WTC11 (cell line): ENCODE results near the gene PTH1R. TPM values are rescaled to one million over a fixed set of nuclear protein-coding genes. Genes with fewer than 3 reads are reported as not detected.

ENCODE experiments used
- ATAC-seq: fragments of 200-7000 bp; cut with Tn5 transposase; 2 replicates; pipeline ENCODE4 v1.10.0; 2021; ENCODE audit warnings: mild to moderate bottlenecking, moderate library complexity
- CTCF ChIA-PET: fragments of 300-600 bp; sonication (Branson Sonifier 250); formaldehyde crosslinking; loops from one replicate; lab custom pipeline; 2021; ENCODE audit warnings: antibody characterized with exemption; lab: Charles Lee
- POLR2A ChIA-PET: fragments of 350-600 bp; sonication (Branson Sonifier 250); formaldehyde crosslinking; loops from one replicate; lab custom pipeline; 2021; ENCODE audit warnings: antibody characterized with exemption; lab: Charles Lee
- DNase-seq: peaks from one replicate; pipeline ENCODE4 v3.0.0; 2021; ENCODE audit warnings: low spot score
- H3K27ac Mint-ChIP-seq: 2 replicates; pipeline ENCODE4 v1.8.0; 2021; ENCODE audit warnings: mixed read lengths
- H3K27me3 Mint-ChIP-seq: 2 replicates; pipeline ENCODE4 v1.8.0; 2021; ENCODE audit warnings: low read depth, mild to moderate bottlenecking, moderate library complexity, mixed read lengths
- H3K36me3 Mint-ChIP-seq: 2 replicates; pipeline ENCODE4 v1.8.0; 2021; ENCODE audit warnings: mixed read lengths
- H3K4me1 Mint-ChIP-seq: 2 replicates; pipeline ENCODE4 v1.8.0; 2022; ENCODE audit warnings: mixed read lengths
- H3K4me3 Mint-ChIP-seq: 2 replicates; pipeline ENCODE4 v1.8.0; 2021; ENCODE audit warnings: mild to moderate bottlenecking, moderate library complexity, mixed read lengths
- H3K9me3 Mint-ChIP-seq: 2 replicates; pipeline ENCODE4 v1.8.0; 2021; ENCODE audit warnings: mixed read lengths
- AFF4 ChIP-seq: sonication (generic); formaldehyde crosslinking; IDR thresholded peaks from 2 replicates; pipeline ENCODE4 v1.8.1; 2023; ENCODE audit warnings: mild to moderate bottlenecking, missing genetic modification reagents, borderline replicate concordance
- E2F4 ChIP-seq: sonication (generic); formaldehyde crosslinking; IDR thresholded peaks from 2 replicates; pipeline ENCODE4 v1.8.1; 2022; ENCODE audit warnings: low read depth, mild to moderate bottlenecking, moderate library complexity, missing genetic modification reagents, borderline replicate concordance
- ERG ChIP-seq: fragments of 250-450 bp; sonication (Bioruptor Pico); IDR thresholded peaks from 2 replicates; pipeline ENCODE4 v1.8.0; 2021; ENCODE audit warnings: mild to moderate bottlenecking
- FOXK1 ChIP-seq: sonication (generic); formaldehyde crosslinking; IDR thresholded peaks from 2 replicates; pipeline ENCODE4 v1.8.0; 2022; ENCODE audit warnings: mild to moderate bottlenecking, moderate library complexity, missing genetic modification reagents
- KAT7 ChIP-seq: sonication (generic); formaldehyde crosslinking; IDR thresholded peaks from 2 replicates; pipeline ENCODE4 v1.8.1; 2023; ENCODE audit warnings: missing genetic modification reagents, mild to moderate bottlenecking, borderline replicate concordance
- SMAD3 ChIP-seq: sonication (generic); formaldehyde crosslinking; IDR thresholded peaks from 2 replicates; pipeline ENCODE4 v1.8.0; 2022; ENCODE audit warnings: missing genetic modification reagents, mild to moderate bottlenecking, borderline replicate concordance
- ZMAT4 ChIP-seq: fragments of 250-450 bp; sonication (Bioruptor Pico); IDR thresholded peaks from 2 replicates; pipeline ENCODE4 v1.9.0; 2021; ENCODE audit warnings: mild to moderate bottlenecking
- ZNF138 ChIP-seq: sonication (generic); formaldehyde crosslinking; conservative IDR thresholded peaks from 2 replicates; pipeline ENCODE4 v1.8.1; 2022; ENCODE audit warnings: mild to moderate bottlenecking, moderate library complexity, missing genetic modification reagents
- ZNF232 ChIP-seq: sonication (generic); formaldehyde crosslinking; IDR thresholded peaks from 2 replicates; pipeline ENCODE4 v1.8.0; 2022; ENCODE audit warnings: mild to moderate bottlenecking, missing genetic modification reagents
- ZNF263 ChIP-seq: sonication (generic); formaldehyde crosslinking; IDR thresholded peaks from 2 replicates; pipeline ENCODE4 v1.8.1; 2022; ENCODE audit warnings: low read depth, mild to moderate bottlenecking, moderate library complexity, missing genetic modification reagents
- ZNF416 ChIP-seq: fragments of 250-450 bp; sonication (Bioruptor Pico); IDR thresholded peaks from 2 replicates; pipeline ENCODE4 v1.9.0; 2021; ENCODE audit warnings: mild to moderate bottlenecking, inconsistent platforms
- ZNF532 ChIP-seq: fragments of 250-450 bp; sonication (Bioruptor Pico); IDR thresholded peaks from 2 replicates; pipeline ENCODE4 v1.9.0; 2021; ENCODE audit warnings: mild to moderate bottlenecking, borderline replicate concordance
- total RNA-seq: library from RNA; stranded (reverse); gene quantifications from 3 replicates; pipeline ENCODE4 v1.2.3, GENCODE V29; 2021
- TF ChIP-seq, protein P1 (sequence below): sonication (generic); formaldehyde crosslinking; IDR thresholded peaks from 2 replicates; pipeline ENCODE4 v1.8.0; 2022; ENCODE audit warnings: mild to moderate bottlenecking, missing genetic modification reagents
- TF ChIP-seq, protein P2 (sequence below): sonication (generic); formaldehyde crosslinking; IDR thresholded peaks from 2 replicates; pipeline ENCODE4 v1.8.0; 2022; ENCODE audit warnings: missing genetic modification reagents

PTH1R gene
- total RNA-seq, 1 experiment from 2014 or later = 12.0 TPM

DNA sequence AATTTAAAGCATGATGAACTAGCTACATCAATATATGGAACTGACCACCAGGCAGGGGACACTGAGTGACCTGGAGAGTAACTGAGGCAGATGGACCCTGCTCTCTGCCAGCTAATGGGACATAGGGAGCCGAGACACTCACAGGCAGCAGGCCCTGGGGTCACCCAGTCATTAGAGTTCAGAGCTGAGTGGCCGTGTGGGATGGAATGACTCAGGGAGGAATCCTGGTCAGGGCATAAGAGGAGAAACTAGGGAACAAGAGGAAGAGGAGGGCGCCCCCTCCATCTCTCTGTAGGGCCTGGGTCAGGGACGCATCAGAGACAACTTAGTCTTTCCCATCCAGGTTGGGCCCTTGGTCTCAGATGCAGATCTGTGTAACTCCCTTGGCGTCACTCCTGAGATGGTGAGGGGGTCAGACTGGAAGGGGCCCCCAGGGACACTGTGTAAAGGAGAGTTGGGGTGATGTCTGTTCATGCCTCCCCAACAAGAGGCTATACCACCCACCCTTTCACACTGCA is 59.3 kb downstream of the PTH1R start:
- ATAC-seq = no peak
- no peaks in the 10 kb centered on the region for H3K9me3 Mint-ChIP-seq
- POLR2A ChIA-PET = no interaction called here
- CTCF ChIA-PET = interaction anchor here (1.8 to 4.1 kb wide), 4 partner anchors 10 to 62 kb away, joined by 5 to 39 read pairs (median 15); no protein-coding TSS in a partner anchor
- H3K27me3 Mint-ChIP-seq = no peaks in the 10 kb centered on the region
- TF ChIP-seq, protein P1, sequence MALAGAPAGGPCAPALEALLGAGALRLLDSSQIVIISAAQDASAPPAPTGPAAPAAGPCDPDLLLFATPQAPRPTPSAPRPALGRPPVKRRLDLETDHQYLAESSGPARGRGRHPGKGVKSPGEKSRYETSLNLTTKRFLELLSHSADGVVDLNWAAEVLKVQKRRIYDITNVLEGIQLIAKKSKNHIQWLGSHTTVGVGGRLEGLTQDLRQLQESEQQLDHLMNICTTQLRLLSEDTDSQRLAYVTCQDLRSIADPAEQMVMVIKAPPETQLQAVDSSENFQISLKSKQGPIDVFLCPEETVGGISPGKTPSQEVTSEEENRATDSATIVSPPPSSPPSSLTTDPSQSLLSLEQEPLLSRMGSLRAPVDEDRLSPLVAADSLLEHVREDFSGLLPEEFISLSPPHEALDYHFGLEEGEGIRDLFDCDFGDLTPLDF (CRISPR knock-in tag) = no peak
- TF ChIP-seq ZNF138 = no peak
- no peak for TF ChIP-seq ZNF532 (CRISPR knock-in tag)
- TF ChIP-seq E2F4 (CRISPR knock-in tag) = no peak
- no peak for TF ChIP-seq ERG (CRISPR knock-in tag)
- no peak for TF ChIP-seq ZNF263 (CRISPR knock-in tag)
- no peak for TF ChIP-seq ZNF416 (CRISPR knock-in tag)
- H3K36me3 Mint-ChIP-seq = peaks cover 17% of the 10 kb centered on the region
- H3K4me1 Mint-ChIP-seq = peaks cover 26% of the 10 kb centered on the region
- no peak overlapping the region for H3K4me3 Mint-ChIP-seq
- peak overlapping the region; percentile 70 for H3K27ac Mint-ChIP-seq
- DNase-seq = no peak

GRCh38 chr3:46938118-46938517 is 60.6 kb downstream of the PTH1R start:
- ChIA-PET POLR2A (no interaction called here), CTCF (no interaction called here)
- TF ChIP-seq ZNF232 (CRISPR knock-in tag) (no peak), SMAD3 (CRISPR knock-in tag) (no peak), AFF4 (no peak), ZMAT4 (CRISPR knock-in tag) (no peak), FOXK1 (CRISPR knock-in tag) (no peak), KAT7 (CRISPR knock-in tag) (no peak)
- TF ChIP-seq, protein P2, sequence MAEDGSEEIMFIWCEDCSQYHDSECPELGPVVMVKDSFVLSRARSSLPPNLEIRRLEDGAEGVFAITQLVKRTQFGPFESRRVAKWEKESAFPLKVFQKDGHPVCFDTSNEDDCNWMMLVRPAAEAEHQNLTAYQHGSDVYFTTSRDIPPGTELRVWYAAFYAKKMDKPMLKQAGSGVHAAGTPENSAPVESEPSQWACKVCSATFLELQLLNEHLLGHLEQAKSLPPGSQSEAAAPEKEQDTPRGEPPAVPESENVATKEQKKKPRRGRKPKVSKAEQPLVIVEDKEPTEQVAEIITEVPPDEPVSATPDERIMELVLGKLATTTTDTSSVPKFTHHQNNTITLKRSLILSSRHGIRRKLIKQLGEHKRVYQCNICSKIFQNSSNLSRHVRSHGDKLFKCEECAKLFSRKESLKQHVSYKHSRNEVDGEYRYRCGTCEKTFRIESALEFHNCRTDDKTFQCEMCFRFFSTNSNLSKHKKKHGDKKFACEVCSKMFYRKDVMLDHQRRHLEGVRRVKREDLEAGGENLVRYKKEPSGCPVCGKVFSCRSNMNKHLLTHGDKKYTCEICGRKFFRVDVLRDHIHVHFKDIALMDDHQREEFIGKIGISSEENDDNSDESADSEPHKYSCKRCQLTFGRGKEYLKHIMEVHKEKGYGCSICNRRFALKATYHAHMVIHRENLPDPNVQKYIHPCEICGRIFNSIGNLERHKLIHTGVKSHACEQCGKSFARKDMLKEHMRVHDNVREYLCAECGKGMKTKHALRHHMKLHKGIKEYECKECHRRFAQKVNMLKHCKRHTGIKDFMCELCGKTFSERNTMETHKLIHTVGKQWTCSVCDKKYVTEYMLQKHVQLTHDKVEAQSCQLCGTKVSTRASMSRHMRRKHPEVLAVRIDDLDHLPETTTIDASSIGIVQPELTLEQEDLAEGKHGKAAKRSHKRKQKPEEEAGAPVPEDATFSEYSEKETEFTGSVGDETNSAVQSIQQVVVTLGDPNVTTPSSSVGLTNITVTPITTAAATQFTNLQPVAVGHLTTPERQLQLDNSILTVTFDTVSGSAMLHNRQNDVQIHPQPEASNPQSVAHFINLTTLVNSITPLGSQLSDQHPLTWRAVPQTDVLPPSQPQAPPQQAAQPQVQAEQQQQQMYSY = no peak
- ATAC-seq = no peak
- Mint-ChIP-seq H3K36me3 (peaks cover 17% of the 10 kb centered on the region), H3K27ac (no peak overlapping the region), H3K27me3 (no peaks in the 10 kb centered on the region), H3K4me1 (peaks cover 29% of the 10 kb centered on the region), H3K9me3 (no peaks in the 10 kb centered on the region), H3K4me3 (no peak overlapping the region)
- no peak for DNase-seq
